A549 treated with Hydrocortisone at 1 μM for 4 hours (cell line): ENCODE results near the gene SURF2. TPM values are rescaled to one million over a fixed set of nuclear protein-coding genes. Genes with fewer than 3 reads are reported as not detected.

Experiments used
- total RNA-seq: library from RNA; stranded (reverse); fragments of 200-300 nt; extraction: Qiagen RNA extraction; gene quantifications from 5 replicates; pipeline ENCODE4 v1.2.3, GENCODE V29; 2022

Gene SURF2
- 37.7 to 50.1 TPM (median 45.7 TPM) in 5 replicates for total RNA-seq

DNA sequence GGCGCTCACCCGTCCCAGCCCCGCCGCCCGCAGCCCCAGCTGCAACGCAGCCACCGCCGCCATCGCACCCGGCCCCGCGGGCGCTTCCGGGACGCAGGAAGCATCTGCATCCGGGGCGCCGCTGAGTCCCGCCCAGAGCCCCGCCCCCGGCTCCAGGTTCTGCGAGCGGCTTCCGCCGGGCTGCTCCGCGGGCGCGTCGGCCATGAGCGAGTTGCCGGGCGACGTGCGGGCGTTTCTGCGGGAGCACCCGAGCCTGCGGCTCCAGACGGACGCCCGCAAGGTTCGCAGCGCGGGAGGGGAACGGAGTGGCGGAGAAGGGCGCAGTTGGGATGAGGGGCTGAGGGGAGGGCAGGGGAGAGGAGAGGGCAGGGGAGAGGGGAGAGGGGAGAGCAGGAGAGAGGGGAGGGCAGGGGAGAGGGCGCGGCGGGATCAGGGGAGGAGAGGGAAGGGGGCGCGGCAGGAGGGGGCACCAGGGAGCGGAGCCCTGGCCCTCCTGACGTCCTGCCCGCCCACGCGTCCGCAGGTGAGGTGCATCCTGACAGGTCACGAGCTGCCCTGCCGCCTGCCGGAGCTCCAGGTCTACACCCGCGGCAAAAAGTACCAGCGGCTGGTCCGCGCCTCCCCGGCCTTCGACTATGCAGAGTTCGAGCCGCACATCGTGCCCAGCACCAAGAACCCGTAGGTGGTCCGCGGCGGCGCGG, at the start of gene SURF2, which contains the start of gene SURF1:
Gene SURF2 (plus strand): TSS at position 160 of the 701 bp plus-strand sequence. CDS start 43 bp downstream, at position 203.
Gene SURF1 (minus strand): TSS at position 97 of the 701 bp plus-strand sequence. CDS start 34 bp downstream, at position 63.

DNA sequence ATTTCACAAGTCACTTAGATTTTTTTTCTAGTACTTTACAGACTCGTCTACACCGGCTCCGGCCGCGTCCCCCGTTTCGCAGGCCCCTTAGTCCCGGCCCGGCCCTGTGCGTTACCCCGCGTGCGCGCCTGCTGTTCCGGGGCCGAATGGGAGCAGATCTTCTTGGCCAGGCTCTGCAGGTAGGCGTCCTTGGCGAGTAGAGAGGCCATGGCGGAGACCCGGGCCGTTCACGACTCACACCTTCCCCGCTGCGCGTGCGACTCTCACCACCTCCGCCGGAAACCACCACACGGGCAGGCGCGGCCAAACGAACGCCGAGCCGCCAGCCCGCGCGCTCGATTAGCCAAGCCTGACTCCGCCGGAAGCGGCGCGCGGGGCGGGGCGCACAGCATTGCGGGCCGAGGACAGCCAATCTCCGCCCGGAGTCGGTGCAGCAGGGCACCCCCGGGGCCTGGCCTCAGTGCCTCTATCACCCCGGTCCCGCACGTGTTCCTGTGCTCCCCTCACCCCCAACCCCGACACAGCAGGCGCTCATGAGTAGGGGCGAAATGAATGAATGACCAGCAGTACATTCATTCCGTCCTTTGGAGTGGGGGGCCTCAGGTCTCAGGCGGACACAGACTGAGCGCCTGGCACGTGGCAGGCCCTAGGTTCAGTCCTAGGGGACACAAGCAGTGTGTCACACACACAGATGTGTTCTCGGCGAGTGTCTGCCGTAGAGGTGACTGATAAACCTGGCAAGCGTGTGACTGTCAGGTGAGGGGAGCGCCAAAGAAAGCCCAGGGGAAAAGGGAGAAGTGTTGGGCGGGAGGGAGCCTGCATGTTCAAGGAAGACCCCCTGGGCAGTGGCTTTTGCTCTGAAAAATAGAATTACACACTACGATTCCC, 20.2 kb upstream of the SURF2 start, which contains the start of gene SURF6:
Gene SURF6 (minus strand): TSS at position 265 of the 888 bp plus-strand sequence. CDS start 56 bp downstream, at position 209.

DNA sequence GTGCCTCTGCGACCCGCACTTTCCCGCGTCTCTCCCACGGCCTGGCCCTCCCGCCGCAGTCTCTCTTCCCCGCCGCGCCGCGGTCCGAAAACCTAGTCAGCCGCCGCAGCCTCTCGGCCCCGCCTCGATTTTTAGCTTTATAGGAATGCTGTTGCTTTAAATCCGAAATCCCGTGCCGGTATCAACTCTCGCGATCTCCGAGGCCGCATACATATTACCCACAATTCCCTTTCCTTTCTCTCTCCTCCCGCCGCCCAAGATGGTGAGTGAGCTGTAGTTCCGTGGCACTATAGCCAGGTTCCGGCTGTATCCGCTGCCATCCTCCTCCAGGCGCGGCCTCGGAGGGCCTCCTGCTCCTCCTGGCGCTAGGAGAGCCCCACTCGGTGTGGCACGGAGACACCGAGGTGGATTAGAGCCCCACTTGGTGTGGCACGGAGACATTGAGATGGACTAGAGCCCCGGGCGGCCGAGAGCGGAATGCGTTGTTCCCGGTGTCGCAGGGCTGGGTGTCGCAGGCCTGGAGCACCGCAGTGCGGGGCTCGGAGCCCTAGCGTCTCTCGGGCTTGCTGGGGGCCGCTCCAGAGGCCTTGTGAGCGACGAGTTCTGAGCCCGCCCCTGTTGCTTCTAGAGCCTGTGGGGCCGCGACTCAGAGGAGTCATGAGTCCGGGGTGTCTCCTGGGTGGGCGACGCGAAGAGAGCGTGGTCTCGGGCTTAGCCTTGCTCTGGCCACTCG, 8.2 kb upstream of the SURF2 start, which contains the start of the genes MED22 and RPL7A:
Gene MED22 (minus strand): TSS at position 147 of the 733 bp plus-strand sequence. CDS start 1,469 bp downstream, outside the sequence.
Gene RPL7A (plus strand): TSS at position 234 of the 733 bp plus-strand sequence. CDS start 26 bp downstream, at position 260.

DNA sequence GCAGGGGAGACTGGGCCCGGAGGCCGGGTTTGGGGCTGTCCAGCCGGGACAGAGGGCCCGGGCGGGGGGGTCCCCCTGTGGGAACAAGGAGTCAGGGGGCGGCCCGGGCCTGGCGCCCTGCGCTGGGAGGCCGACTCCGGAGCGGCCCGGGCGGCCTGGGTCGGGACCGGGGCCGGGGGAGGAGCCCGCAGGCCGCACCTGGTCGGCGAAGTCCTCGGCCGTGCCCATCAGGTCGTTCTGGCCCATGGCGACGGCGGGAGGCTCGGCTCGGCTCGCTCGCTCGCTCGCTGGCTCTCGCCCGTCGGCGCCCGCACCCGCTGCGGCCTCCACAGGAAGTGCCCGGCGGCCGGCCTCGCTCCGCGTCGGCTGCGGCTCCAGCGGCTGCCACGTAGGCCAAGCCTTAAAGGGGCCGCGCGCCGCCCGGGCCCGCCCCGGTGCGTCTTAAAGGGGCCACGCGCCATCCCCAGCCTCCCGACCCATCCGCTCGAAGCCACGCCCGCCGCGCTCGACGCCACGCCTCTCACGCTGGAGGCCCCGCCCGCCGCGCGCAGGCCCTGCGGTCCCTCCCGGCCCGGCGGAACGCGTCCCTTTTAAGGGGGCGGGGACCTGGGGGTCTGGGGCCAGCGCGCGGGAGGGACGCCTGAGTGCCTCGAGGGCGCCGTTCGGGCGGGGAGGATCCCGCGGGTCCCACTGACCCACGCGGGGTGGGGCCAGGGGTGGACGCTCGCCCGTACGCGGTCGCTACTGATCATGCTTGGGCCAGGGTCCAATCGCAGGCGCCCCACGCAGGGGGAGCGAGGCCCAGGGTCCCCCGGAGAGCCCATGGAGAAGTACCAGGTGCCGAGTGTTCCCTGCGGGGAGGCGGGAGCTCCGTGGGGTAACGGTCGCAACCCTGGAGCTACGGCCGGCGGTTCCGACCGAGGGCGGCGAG, 19.6 kb downstream of the SURF2 start, which contains the start of the genes STKLD1 and SURF4:
Gene STKLD1 (plus strand): TSS at position 643 of the 931 bp plus-strand sequence. CDS start 108 bp downstream, at position 751.
Gene SURF4 (minus strand): TSS at position 337 of the 931 bp plus-strand sequence. CDS start 91 bp downstream, at position 246.

Other genes starting within 250 kb of the SURF2 start
- 23.7 to 27.9 TPM (median 25.9 TPM) in 5 replicates for gene RALGDS, start 235.3 kb upstream of the SURF2 start, total RNA-seq
- 1.5 to 2.5 TPM (median 1.7 TPM) in 5 replicates for gene GBGT1, start 192.6 kb upstream of the SURF2 start, total RNA-seq
- not detected in 5 replicates for gene OBP2B, start 147.3 kb upstream of the SURF2 start, total RNA-seq
- gene ABO, start 81.3 kb upstream of the SURF2 start, total RNA-seq = not detected in 5 replicates
- gene SURF6, start 20.4 kb upstream of the SURF2 start, total RNA-seq = 21.5 to 29.5 TPM (median 24.1 TPM) in 5 replicates
- gene MED22, start 8.4 kb upstream of the SURF2 start, total RNA-seq = 24.5 to 31.5 TPM (median 29.3 TPM) in 5 replicates
- 3,185 to 3,532 TPM (median 3,382 TPM) in 5 replicates for gene RPL7A, start 8.3 kb upstream of the SURF2 start, total RNA-seq
- gene SURF1, start 63 bp upstream of the SURF2 start, total RNA-seq = 33.4 to 49.3 TPM (median 45.1 TPM) in 5 replicates
- 193 to 208 TPM (median 196 TPM) in 5 replicates for gene SURF4, start 19.5 kb downstream of the SURF2 start, total RNA-seq
- gene STKLD1, start 19.8 kb downstream of the SURF2 start, total RNA-seq = 0.53 to 1.2 TPM (median 0.81 TPM) in 5 replicates
- gene REXO4, start 61.5 kb downstream of the SURF2 start, total RNA-seq = 32.4 to 36.5 TPM (median 32.9 TPM) in 5 replicates
- 0.51 to 0.73 TPM (median 0.56 TPM) in 5 replicates for gene ADAMTS13, start 65.8 kb downstream of the SURF2 start, total RNA-seq
- gene CACFD1, start 103.4 kb downstream of the SURF2 start, total RNA-seq = 3.9 to 5.2 TPM (median 4.4 TPM) in 5 replicates
- 16.7 to 23.1 TPM (median 19.9 TPM) in 5 replicates for gene SLC2A6, start 122.5 kb downstream of the SURF2 start, total RNA-seq
- not detected in 5 replicates for gene MYMK, start 168.4 kb downstream of the SURF2 start, total RNA-seq
- not detected in 5 replicates for gene ADAMTSL2, start 178.2 kb downstream of the SURF2 start, total RNA-seq